SK-N-SH treated with all-trans-retinoic acid at 6 μM for 48 hours (cell line): ENCODE data around the gene DUSP5.
A peak's percentile ranks its signal among the peaks of the same experiment; 100 is the strongest.

Experiments
- ATAC-seq: fragments of 200-7000 bp; cut with Tn5 transposase; 3 replicates; pipeline ENCODE4 v1.9.1; 2020; ENCODE audit warnings: mild to moderate bottlenecking, moderate library complexity
- ARNTL ChIP-seq: fragments of 450-650 bp; formaldehyde crosslinking; IDR thresholded peaks from 2 replicates; pipeline ENCODE4 v1.5.0; 2020; ENCODE audit warnings: low read depth, mild to moderate bottlenecking, moderate library complexity, borderline replicate concordance
- BACH2 ChIP-seq: fragments of 250-450 bp; sonication (Bioruptor Pico); IDR thresholded peaks from 2 replicates; pipeline ENCODE4 v1.9.0; 2021; ENCODE audit warnings: mild to moderate bottlenecking, borderline replicate concordance
- CREB5 ChIP-seq: fragments of 250-450 bp; sonication (Bioruptor Pico); IDR thresholded peaks from 2 replicates; pipeline ENCODE4 v1.5.1; 2020; ENCODE audit warnings: low read depth, mild to moderate bottlenecking, moderate library complexity
- CSRNP3 ChIP-seq: fragments of 250-450 bp; sonication (Bioruptor Pico); IDR thresholded peaks from 2 replicates; pipeline ENCODE4 v1.5.1; 2021; ENCODE audit warnings: mild to moderate bottlenecking, moderate library complexity
- ESRRG ChIP-seq: fragments of 250-450 bp; sonication (Bioruptor Pico); IDR thresholded peaks from 2 replicates; pipeline ENCODE4 v1.6.1; 2021; ENCODE audit warnings: mild to moderate bottlenecking
- GLIS3 ChIP-seq: fragments of 250-450 bp; sonication (Bioruptor Pico); IDR thresholded peaks from 2 replicates; pipeline ENCODE4 v1.5.0; 2020; ENCODE audit warnings: mild to moderate bottlenecking, moderate library complexity
- ISL1 ChIP-seq: fragments of 250-450 bp; sonication (Bioruptor Pico); IDR thresholded peaks from 2 replicates; pipeline ENCODE4 v2.1.2; 2022; ENCODE audit warnings: mild to moderate bottlenecking, moderate library complexity
- OSR1 ChIP-seq: fragments of 250-450 bp; sonication (Bioruptor Pico); IDR thresholded peaks from 2 replicates; pipeline ENCODE4 v1.8.0; 2022; ENCODE audit warnings: moderate library complexity, mild to moderate bottlenecking, inconsistent platforms
- PPARA ChIP-seq: fragments of 250-450 bp; sonication (Bioruptor Pico); IDR thresholded peaks from 2 replicates; pipeline ENCODE4 v1.5.0; 2020; ENCODE audit warnings: mild to moderate bottlenecking, borderline replicate concordance
- RARB ChIP-seq: fragments of 250-450 bp; sonication (Bioruptor Pico); IDR thresholded peaks from 2 replicates; pipeline ENCODE4 v1.8.0; 2021; ENCODE audit warnings: mild to moderate bottlenecking, moderate library complexity
- TCF4 ChIP-seq: fragments of 250-450 bp; sonication (Bioruptor Pico); IDR thresholded peaks from 2 replicates; pipeline ENCODE4 v1.8.0; 2021; ENCODE audit warnings: mild to moderate bottlenecking, moderate library complexity, borderline replicate concordance
- TOX ChIP-seq: fragments of 250-450 bp; sonication (Bioruptor Pico); IDR thresholded peaks from 2 replicates; pipeline ENCODE4 v1.8.0; 2021; ENCODE audit warnings: mild to moderate bottlenecking, moderate library complexity, borderline replicate concordance
- ZC3H10 ChIP-seq: fragments of 250-450 bp; sonication (Bioruptor Pico); IDR thresholded peaks from 2 replicates; pipeline ENCODE4 v1.5.1; 2021; ENCODE audit warnings: mild to moderate bottlenecking, moderate library complexity
- ZFP30 ChIP-seq: fragments of 450-650 bp; formaldehyde crosslinking; IDR thresholded peaks from 2 replicates; pipeline ENCODE4 v1.5.0; 2022; ENCODE audit warnings: mild to moderate bottlenecking, moderate library complexity
- ZNF565 ChIP-seq: fragments of 450-650 bp; formaldehyde crosslinking; conservative IDR thresholded peaks from 2 replicates; pipeline ENCODE4 v1.5.0; 2020; ENCODE audit warnings: low read depth, mild to moderate bottlenecking, moderate library complexity
- ZNF70 ChIP-seq: fragments of 450-650 bp; formaldehyde crosslinking; IDR thresholded peaks from 2 replicates; pipeline ENCODE4 v1.5.0; 2020; ENCODE audit warnings: mild to moderate bottlenecking, moderate library complexity
- ZNF8 ChIP-seq: fragments of 450-650 bp; formaldehyde crosslinking; IDR thresholded peaks from 2 replicates; pipeline ENCODE4 v1.5.0; 2020; ENCODE audit warnings: mild to moderate bottlenecking, moderate library complexity
- TF ChIP-seq, protein P1 (sequence below): fragments of 250-450 bp; sonication (Bioruptor Pico); IDR thresholded peaks from 2 replicates; pipeline ENCODE4 v1.8.0; 2021; ENCODE audit warnings: low read depth, mild to moderate bottlenecking, moderate library complexity, borderline replicate concordance
- TF ChIP-seq, protein P2 (sequence below): fragments of 250-450 bp; sonication (Bioruptor Pico); IDR thresholded peaks from 2 replicates; pipeline ENCODE4 v1.5.0; 2020; ENCODE audit warnings: mild to moderate bottlenecking, moderate library complexity

Gene DUSP5

GRCh38 chr10:110475722-110476515 is 21.8 kb upstream of the DUSP5 start:
- no peak for ATAC-seq
- TF ChIP-seq PPARA (CRISPR knock-in tag) (no peak), ISL1 (CRISPR knock-in tag) (no peak), ZC3H10 (CRISPR knock-in tag) (no peak), TOX (no peak), ESRRG (CRISPR knock-in tag) (no peak), OSR1 (CRISPR knock-in tag) (no peak)

DNA sequence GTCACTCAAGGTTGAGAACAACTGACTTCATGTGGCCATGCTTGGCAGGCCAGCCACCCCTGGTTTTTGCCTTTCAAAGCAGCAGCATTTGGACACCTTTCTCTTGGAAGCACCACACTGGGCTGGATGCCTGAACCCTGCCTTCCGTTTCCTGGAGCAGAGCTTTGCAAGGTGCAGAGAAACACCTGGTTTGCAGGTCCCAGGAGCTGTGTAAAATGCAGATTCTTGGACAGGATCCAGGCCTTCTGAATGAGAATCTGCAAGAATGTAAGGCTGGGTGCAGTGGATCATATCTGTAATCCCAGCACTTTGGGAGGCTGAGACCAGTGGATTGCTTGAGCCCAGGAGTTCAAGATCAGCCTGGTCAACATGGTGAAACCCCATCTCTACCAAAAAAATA is 18.0 kb upstream of the DUSP5 start:
- no peak for ATAC-seq
- TF ChIP-seq TCF4: no peak
- TF ChIP-seq CREB5: no peak
- no peak for TF ChIP-seq ZC3H10 (CRISPR knock-in tag)
- no peak for TF ChIP-seq ISL1 (CRISPR knock-in tag)
- no peak for TF ChIP-seq TOX
- TF ChIP-seq OSR1 (CRISPR knock-in tag): no peak

GRCh38 chr10:110480387-110480786 is 17.3 kb upstream of the DUSP5 start:
- no peak for ATAC-seq
- TF ChIP-seq CSRNP3 (no peak), PPARA (CRISPR knock-in tag) (no peak), ZNF565 (no peak), OSR1 (CRISPR knock-in tag) (no peak), BACH2 (CRISPR knock-in tag) (no peak), ESRRG (CRISPR knock-in tag) (no peak), ZNF70 (CRISPR knock-in tag) (no peak), RARB (CRISPR knock-in tag) (no peak), ZNF8 (CRISPR knock-in tag) (no peak), GLIS3 (CRISPR knock-in tag) (no peak), ARNTL (no peak), ISL1 (CRISPR knock-in tag) (no peak), TCF4 (no peak), ZC3H10 (CRISPR knock-in tag) (no peak)
- TF ChIP-seq, protein P1, sequence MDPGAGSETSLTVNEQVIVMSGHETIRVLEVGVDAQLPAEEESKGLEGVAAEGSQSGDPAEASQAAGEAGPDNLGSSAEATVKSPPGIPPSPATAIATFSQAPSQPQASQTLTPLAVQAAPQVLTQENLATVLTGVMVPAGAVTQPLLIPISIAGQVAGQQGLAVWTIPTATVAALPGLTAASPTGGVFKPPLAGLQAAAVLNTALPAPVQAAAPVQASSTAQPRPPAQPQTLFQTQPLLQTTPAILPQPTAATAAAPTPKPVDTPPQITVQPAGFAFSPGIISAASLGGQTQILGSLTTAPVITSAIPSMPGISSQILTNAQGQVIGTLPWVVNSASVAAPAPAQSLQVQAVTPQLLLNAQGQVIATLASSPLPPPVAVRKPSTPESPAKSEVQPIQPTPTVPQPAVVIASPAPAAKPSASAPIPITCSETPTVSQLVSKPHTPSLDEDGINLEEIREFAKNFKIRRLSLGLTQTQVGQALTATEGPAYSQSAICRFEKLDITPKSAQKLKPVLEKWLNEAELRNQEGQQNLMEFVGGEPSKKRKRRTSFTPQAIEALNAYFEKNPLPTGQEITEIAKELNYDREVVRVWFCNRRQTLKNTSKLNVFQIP (CRISPR knock-in tag): no peak
- TF ChIP-seq, protein P2, sequence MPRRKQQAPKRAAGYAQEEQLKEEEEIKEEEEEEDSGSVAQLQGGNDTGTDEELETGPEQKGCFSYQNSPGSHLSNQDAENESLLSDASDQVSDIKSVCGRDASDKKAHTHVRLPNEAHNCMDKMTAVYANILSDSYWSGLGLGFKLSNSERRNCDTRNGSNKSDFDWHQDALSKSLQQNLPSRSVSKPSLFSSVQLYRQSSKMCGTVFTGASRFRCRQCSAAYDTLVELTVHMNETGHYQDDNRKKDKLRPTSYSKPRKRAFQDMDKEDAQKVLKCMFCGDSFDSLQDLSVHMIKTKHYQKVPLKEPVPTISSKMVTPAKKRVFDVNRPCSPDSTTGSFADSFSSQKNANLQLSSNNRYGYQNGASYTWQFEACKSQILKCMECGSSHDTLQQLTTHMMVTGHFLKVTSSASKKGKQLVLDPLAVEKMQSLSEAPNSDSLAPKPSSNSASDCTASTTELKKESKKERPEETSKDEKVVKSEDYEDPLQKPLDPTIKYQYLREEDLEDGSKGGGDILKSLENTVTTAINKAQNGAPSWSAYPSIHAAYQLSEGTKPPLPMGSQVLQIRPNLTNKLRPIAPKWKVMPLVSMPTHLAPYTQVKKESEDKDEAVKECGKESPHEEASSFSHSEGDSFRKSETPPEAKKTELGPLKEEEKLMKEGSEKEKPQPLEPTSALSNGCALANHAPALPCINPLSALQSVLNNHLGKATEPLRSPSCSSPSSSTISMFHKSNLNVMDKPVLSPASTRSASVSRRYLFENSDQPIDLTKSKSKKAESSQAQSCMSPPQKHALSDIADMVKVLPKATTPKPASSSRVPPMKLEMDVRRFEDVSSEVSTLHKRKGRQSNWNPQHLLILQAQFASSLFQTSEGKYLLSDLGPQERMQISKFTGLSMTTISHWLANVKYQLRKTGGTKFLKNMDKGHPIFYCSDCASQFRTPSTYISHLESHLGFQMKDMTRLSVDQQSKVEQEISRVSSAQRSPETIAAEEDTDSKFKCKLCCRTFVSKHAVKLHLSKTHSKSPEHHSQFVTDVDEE (CRISPR knock-in tag): no peak

DNA sequence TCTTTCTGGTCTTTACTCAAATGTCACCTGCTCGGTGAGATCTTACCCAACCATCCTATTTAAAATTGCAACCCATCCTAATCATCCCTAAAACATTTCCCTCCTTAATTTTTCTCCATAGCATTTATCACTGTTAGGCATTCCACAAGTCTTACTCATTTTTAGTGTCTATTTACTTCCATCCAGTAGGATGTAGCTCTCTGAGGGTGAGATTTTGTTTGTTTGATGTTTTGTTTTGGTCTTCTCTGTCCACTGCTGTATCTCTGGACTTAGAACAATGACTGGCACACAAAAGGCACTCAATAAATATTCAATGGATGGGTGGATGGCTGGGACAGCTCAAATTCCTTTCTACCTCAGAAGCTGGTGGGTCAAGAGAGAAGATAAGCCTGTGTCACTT is 15.8 kb upstream of the DUSP5 start:
- TF ChIP-seq ISL1 (CRISPR knock-in tag) (no peak), CREB5 (no peak), ZNF8 (CRISPR knock-in tag) (no peak), ZNF565 (no peak), OSR1 (CRISPR knock-in tag) (no peak), PPARA (CRISPR knock-in tag) (no peak), ARNTL (no peak), TCF4 (no peak), ZFP30 (no peak), CSRNP3 (no peak), BACH2 (CRISPR knock-in tag) (no peak), TOX (no peak)
- TF ChIP-seq, protein P1 (CRISPR knock-in tag): no peak
- ATAC-seq: peak; percentile 53; the same call in 2 of the 3 replicates
